IMR-90 (cell line): ENCODE measurements around the gene PRPF6. TPM values are rescaled to one million over a fixed set of nuclear protein-coding genes. Genes with fewer than 3 reads are reported as not detected.

Source experiments
- ATAC-seq: fragments of 200-7000 bp; cut with Tn5 transposase; 2 replicates; pipeline ENCODE4 v1.9.1; 2020; ENCODE audit warnings: low read depth, mild to moderate bottlenecking, moderate library complexity
- BruUV-seq: library from RNA; stranded (reverse); fragments of 400-500 nt; replicated peaks from 2 replicates; lab custom pipeline; 2021; lab: Mats Ljungman, UMichigan
- CTCF ChIA-PET: fragments of 300-600 bp; formaldehyde crosslinking; extraction: SDS; loops from one replicate; lab custom pipeline; 2021; ENCODE audit warnings: antibody characterized with exemption; lab: Yijun Ruan, JAX
- POLR2A ChIA-PET: fragments of 300-600 bp; sonication (Branson Sonifier 250); formaldehyde crosslinking; loops from one replicate; lab custom pipeline; 2022; ENCODE audit warnings: antibody characterized with exemption; ENCODE audit not compliant: unreplicated experiment; lab: Charles Lee
- DNase-seq: peaks from one replicate; pipeline ENCODE4 v3.0.0; 2013
- H2AFZ ChIP-seq: replicated peaks from 2 replicates; pipeline ENCODE3; 2013; ENCODE audit warnings: low read length, mild to moderate bottlenecking; ENCODE audit not compliant: poor library complexity
- H2AK5ac ChIP-seq: 2 replicates; pipeline ENCODE4 v1.6.1; 2013; ENCODE audit warnings: low read depth, low read length, inconsistent platforms
- H2AK9ac ChIP-seq: replicated peaks from 2 replicates; pipeline ENCODE3; 2013; ENCODE audit warnings: mild to moderate bottlenecking, low read depth, low read length, moderate library complexity; ENCODE audit not compliant: poor library complexity
- H2BK120ac ChIP-seq: 2 replicates; pipeline ENCODE4 v1.6.1; 2013; ENCODE audit warnings: low read depth, low read length, inconsistent platforms
- H2BK15ac ChIP-seq: 3 replicates; pipeline ENCODE4 v1.6.1; 2013; ENCODE audit warnings: low read depth, low read length, inconsistent platforms
- H2BK20ac ChIP-seq: 2 replicates; pipeline ENCODE4 v1.6.1; 2013; ENCODE audit warnings: low read depth, mild to moderate bottlenecking, inconsistent platforms, low read length, moderate library complexity
- H2BK5ac ChIP-seq: 2 replicates; pipeline ENCODE4 v1.6.1; 2013; ENCODE audit warnings: mild to moderate bottlenecking, low read depth, low read length, inconsistent platforms; ENCODE audit not compliant: poor library complexity, severe bottlenecking
- H3K14ac ChIP-seq: replicated peaks from 2 replicates; pipeline ENCODE4 v1.6.1; 2013; ENCODE audit warnings: low read depth, low read length, inconsistent platforms
- H3K18ac ChIP-seq: 2 replicates; pipeline ENCODE4 v1.6.1; 2013; ENCODE audit warnings: low read depth, low read length, control low read depth
- H3K23ac ChIP-seq: 2 replicates; pipeline ENCODE4 v1.6.1; 2013; ENCODE audit warnings: low read depth, low read length, inconsistent platforms
- H3K27ac ChIP-seq: 2 replicates; pipeline ENCODE4 v1.5.1; 2013; ENCODE audit warnings: mild to moderate bottlenecking, control low read depth, low read length; ENCODE audit not compliant: insufficient read depth
- H3K27me3 ChIP-seq: 2 replicates; pipeline ENCODE4 v1.6.1; 2013; ENCODE audit warnings: low read length; ENCODE audit not compliant: control insufficient read depth, insufficient read depth
- H3K36me3 ChIP-seq: 2 replicates; pipeline ENCODE4 v1.6.1; 2013; ENCODE audit warnings: low read length, mixed read lengths; ENCODE audit not compliant: control insufficient read depth, insufficient read depth
- H3K4ac ChIP-seq: 2 replicates; pipeline ENCODE4 v1.6.1; 2013; ENCODE audit warnings: low read depth, low read length, inconsistent platforms
- H3K4me1 ChIP-seq: 2 replicates; pipeline ENCODE4 v1.6.1; 2013; ENCODE audit warnings: low read length, mixed read lengths; ENCODE audit not compliant: control insufficient read depth, insufficient read depth
- H3K4me2 ChIP-seq: 2 replicates; pipeline ENCODE4 v1.6.1; 2013; ENCODE audit warnings: low read depth, mild to moderate bottlenecking, control low read depth, low read length, moderate library complexity
- H3K4me3 ChIP-seq: 2 replicates; pipeline ENCODE4 v1.5.1; 2013; ENCODE audit warnings: low read depth, mild to moderate bottlenecking, control low read depth, low read length, moderate library complexity; ENCODE audit not compliant: insufficient read depth
- H3K56ac ChIP-seq: 2 replicates; pipeline ENCODE4 v1.6.1; 2013; ENCODE audit warnings: low read length, inconsistent platforms; ENCODE audit not compliant: insufficient read depth; ENCODE audit errors: extremely low read depth
- H3K79me1 ChIP-seq, 2 experiments: 2 replicates each; pipeline ENCODE4 v1.6.1; 2013; ENCODE audit warnings: low read length in 2 of 2, inconsistent platforms in 1 of 2, low read depth in 1 of 2
- H3K9ac ChIP-seq: 2 replicates; pipeline ENCODE4 v1.6.1; 2013; ENCODE audit warnings: low read depth, low read length, control low read depth
- H3K9me1 ChIP-seq: 2 replicates; pipeline ENCODE4 v1.6.1; 2013; ENCODE audit warnings: low read length, inconsistent platforms; ENCODE audit not compliant: insufficient read depth
- H3K9me3 ChIP-seq: 2 replicates; pipeline ENCODE4 v1.6.1; 2013; ENCODE audit warnings: low read length; ENCODE audit not compliant: control insufficient read depth, insufficient read depth
- H4K20me1 ChIP-seq: 2 replicates; pipeline ENCODE4 v1.6.1; 2013; ENCODE audit warnings: low read length, inconsistent platforms; ENCODE audit not compliant: insufficient read depth
- H4K5ac ChIP-seq: 2 replicates; pipeline ENCODE4 v1.6.1; 2013; ENCODE audit warnings: mild to moderate bottlenecking, low read depth, low read length, control low read depth
- H4K8ac ChIP-seq, 2 experiments: 2 replicates each; pipeline ENCODE4 v1.6.1; 2013; ENCODE audit warnings: low read depth in 2 of 2, low read length in 2 of 2, control low read depth in 1 of 2, inconsistent platforms in 1 of 2
- H4K91ac ChIP-seq: 2 replicates; pipeline ENCODE4 v1.6.1; 2013; ENCODE audit warnings: low read depth, low read length, inconsistent platforms; ENCODE audit not compliant: insufficient read depth
- BHLHE40 ChIP-seq: fragments of 150-350 bp; IDR thresholded peaks from 2 replicates; pipeline ENCODE4 v1.6.1; 2016; ENCODE audit warnings: mild to moderate bottlenecking, low read depth, low read length
- CEBPB ChIP-seq: IDR thresholded peaks from 2 replicates; pipeline ENCODE4 v1.6.1; 2012; ENCODE audit warnings: low read depth, low read length, improper control_type of control experiment
- CHD1 ChIP-seq: IDR thresholded peaks from 2 replicates; pipeline ENCODE4 v1.6.1; 2012; ENCODE audit warnings: low read depth, low read length, improper control_type of control experiment
- FOS ChIP-seq: fragments of 150-350 bp; IDR thresholded peaks from 2 replicates; pipeline ENCODE4 v1.6.1; 2016; ENCODE audit warnings: low read depth, low read length
- MAFK ChIP-seq: IDR thresholded peaks from 2 replicates; pipeline ENCODE4 v1.6.1; 2012; ENCODE audit warnings: low read depth, low read length, improper control_type of control experiment
- MAZ ChIP-seq: IDR thresholded peaks from 2 replicates; pipeline ENCODE4 v1.6.1; 2012; ENCODE audit warnings: low read depth, mild to moderate bottlenecking, low read length, improper control_type of control experiment, moderate library complexity, borderline replicate concordance
- NFE2L2 ChIP-seq: fragments of 150-350 bp; IDR thresholded peaks from 2 replicates; pipeline ENCODE4 v1.6.1; 2016; ENCODE audit warnings: low read depth, mild to moderate bottlenecking, low read length
- POLR2A ChIP-seq: IDR thresholded peaks from 2 replicates; pipeline ENCODE4 v1.6.1; 2012; ENCODE audit warnings: mild to moderate bottlenecking, low read depth, low read length
- RAD21 ChIP-seq: IDR thresholded peaks from 2 replicates; pipeline ENCODE4 v1.6.1; 2012; ENCODE audit warnings: low read length, improper control_type of control experiment
- RCOR1 ChIP-seq: IDR thresholded peaks from 2 replicates; pipeline ENCODE4 v1.6.1; 2012; ENCODE audit warnings: mild to moderate bottlenecking, low read length, improper control_type of control experiment; ENCODE audit not compliant: insufficient replicate concordance
- RFX5 ChIP-seq: IDR thresholded peaks from 2 replicates; pipeline ENCODE4 v1.8.0; 2012; ENCODE audit warnings: low read depth, mild to moderate bottlenecking, low read length, moderate library complexity
- SMC3 ChIP-seq: fragments of 150-350 bp; IDR thresholded peaks from 2 replicates; pipeline ENCODE4 v1.6.1; 2016; ENCODE audit warnings: low read depth, mild to moderate bottlenecking, antibody characterized with exemption, low read length, moderate library complexity
- WGBS, 2 experiments: methylation state at CpG; one replicate each; pipeline versions ENCODE4 v1.1.5 to v1.1.7; 2013; ENCODE audit warnings: missing lambda C conversion rate in 2 of 2; ENCODE audit not compliant: insufficient read length in 1 of 2; ENCODE audit errors: extremely low coverage in 2 of 2; 5-methylcytosine and 5-hydroxymethylcytosine counted together
- dilution Hi-C: fragments of 300-500 bp; cut with HindIII; formaldehyde crosslinking; loops from one replicate; pipeline ENCODE4 v1.14.3; 2018; ENCODE audit warnings: low sequenced_read_pairs; ENCODE audit not compliant: unreplicated experiment
- in situ Hi-C: fragments of 300-500 bp; cut with MboI; formaldehyde crosslinking; loops from 3 replicates; pipeline ENCODE4 v1.14.3; 2019; ENCODE audit warnings: low sequenced_read_pairs, inconsistent platforms, mixed read lengths
- intact Hi-C: fragments of 100-400 bp; cut with micrococcal nuclease; formaldehyde crosslinking; loops from 2 replicates; pipeline ENCODE4 v1.10.0; 2022
- polyA plus RNA-seq, 3 experiments: library from polyadenylated mRNA; depleted of rRNA; stranded (reverse); fragments of >200 nt; gene quantifications; 2 replicates each; pipeline ENCODE4 v1.2.3, GENCODE V29; 2012; ENCODE audit warnings: low replicate concordance in 1 of 3
- total RNA-seq: library from RNA; depleted of rRNA; stranded (reverse); fragments of >200 nt; gene quantifications from 2 replicates; pipeline ENCODE4 v1.2.3, GENCODE V29; 2012
- TF ChIP-seq, protein P1 (sequence below): fragments of 150-350 bp; IDR thresholded peaks from 2 replicates; pipeline ENCODE4 v1.6.1; 2017; ENCODE audit warnings: mild to moderate bottlenecking, antibody characterized with exemption, low read length, low read depth
- TF ChIP-seq, protein P2 (sequence below): conservative IDR thresholded peaks from 2 replicates; pipeline ENCODE4 v1.5.1; 2012; ENCODE audit warnings: mild to moderate bottlenecking, low read depth, low read length, improper control_type of control experiment
- TF ChIP-seq, protein P3 (sequence below): fragments of 150-350 bp; IDR thresholded peaks from 2 replicates; pipeline ENCODE4 v1.6.1; 2016; ENCODE audit warnings: low read depth, mild to moderate bottlenecking, low read length, moderate library complexity, borderline replicate concordance

Gene PRPF6
- total and polyA plus RNA-seq, 2 of the 4 experiments (the other 2 are of a cell fraction) = 43.5 to 71.3 TPM

DNA sequence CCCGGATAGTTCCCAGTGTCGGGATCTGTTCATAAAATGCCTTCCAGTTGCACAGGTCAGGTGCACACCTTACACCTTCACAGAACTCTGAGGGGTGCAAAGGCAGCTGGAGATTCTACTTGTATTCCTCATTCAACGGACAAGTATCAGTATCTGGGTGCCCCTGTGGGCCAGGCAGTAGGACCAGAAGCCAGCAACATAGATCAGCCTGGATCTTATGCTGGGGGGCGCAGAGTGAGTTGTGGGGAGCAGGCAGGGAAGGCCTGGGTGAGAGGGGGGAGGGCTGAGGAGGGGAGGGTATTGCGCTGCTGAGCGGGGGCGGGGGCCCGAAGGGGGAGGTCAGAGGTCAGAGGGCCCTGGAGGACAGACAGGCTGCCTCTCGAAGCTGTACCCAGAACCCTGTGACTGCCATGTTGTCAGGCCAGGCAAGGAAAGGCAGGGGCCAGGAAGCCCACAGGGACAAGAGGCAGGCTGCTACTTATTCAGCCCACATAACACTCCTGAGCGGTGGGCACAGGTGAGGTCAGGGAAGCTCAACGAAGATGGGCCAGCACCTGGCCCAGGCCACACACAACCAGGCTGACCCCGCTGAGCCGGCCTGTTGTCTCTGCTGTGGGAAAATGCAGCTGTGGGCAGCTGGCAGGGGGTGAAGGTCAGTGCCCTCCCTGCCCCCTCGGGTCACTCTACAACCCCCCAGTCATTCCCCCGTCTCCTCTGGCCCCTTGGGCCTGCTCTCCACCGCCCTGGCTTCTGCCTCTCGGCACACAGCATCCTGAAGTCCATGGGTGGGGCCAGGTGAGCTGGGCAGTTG, 100.1 kb downstream of the PRPF6 start:
- no peaks in the 10 kb centered on the region for H3K9me1 ChIP-seq
- 82% methylated on average over 5 of the region's 17 CpGs; no CpG with 5 or more reads in 1 of the 2 experiments for WGBS, 2 experiments
- TF ChIP-seq RFX5 (no peak), SMC3 (no peak), MAZ (no peak), BHLHE40 (no peak), FOS (no peak), RCOR1 (no peak), CHD1 (no peak), RAD21 (no peak), MAFK (no peak), POLR2A (no peak), NFE2L2 (no peak), CEBPB (no peak)
- TF ChIP-seq, protein P1, sequence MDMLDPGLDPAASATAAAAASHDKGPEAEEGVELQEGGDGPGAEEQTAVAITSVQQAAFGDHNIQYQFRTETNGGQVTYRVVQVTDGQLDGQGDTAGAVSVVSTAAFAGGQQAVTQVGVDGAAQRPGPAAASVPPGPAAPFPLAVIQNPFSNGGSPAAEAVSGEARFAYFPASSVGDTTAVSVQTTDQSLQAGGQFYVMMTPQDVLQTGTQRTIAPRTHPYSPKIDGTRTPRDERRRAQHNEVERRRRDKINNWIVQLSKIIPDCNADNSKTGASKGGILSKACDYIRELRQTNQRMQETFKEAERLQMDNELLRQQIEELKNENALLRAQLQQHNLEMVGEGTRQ = no peak
- TF ChIP-seq, protein P2, sequence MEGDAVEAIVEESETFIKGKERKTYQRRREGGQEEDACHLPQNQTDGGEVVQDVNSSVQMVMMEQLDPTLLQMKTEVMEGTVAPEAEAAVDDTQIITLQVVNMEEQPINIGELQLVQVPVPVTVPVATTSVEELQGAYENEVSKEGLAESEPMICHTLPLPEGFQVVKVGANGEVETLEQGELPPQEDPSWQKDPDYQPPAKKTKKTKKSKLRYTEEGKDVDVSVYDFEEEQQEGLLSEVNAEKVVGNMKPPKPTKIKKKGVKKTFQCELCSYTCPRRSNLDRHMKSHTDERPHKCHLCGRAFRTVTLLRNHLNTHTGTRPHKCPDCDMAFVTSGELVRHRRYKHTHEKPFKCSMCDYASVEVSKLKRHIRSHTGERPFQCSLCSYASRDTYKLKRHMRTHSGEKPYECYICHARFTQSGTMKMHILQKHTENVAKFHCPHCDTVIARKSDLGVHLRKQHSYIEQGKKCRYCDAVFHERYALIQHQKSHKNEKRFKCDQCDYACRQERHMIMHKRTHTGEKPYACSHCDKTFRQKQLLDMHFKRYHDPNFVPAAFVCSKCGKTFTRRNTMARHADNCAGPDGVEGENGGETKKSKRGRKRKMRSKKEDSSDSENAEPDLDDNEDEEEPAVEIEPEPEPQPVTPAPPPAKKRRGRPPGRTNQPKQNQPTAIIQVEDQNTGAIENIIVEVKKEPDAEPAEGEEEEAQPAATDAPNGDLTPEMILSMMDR = no peak
- TF ChIP-seq, protein P3, sequence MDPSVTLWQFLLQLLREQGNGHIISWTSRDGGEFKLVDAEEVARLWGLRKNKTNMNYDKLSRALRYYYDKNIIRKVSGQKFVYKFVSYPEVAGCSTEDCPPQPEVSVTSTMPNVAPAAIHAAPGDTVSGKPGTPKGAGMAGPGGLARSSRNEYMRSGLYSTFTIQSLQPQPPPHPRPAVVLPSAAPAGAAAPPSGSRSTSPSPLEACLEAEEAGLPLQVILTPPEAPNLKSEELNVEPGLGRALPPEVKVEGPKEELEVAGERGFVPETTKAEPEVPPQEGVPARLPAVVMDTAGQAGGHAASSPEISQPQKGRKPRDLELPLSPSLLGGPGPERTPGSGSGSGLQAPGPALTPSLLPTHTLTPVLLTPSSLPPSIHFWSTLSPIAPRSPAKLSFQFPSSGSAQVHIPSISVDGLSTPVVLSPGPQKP = no peak

More for the DNA sequence above, 100.1 kb downstream of the PRPF6 start:
- H3K79me1 ChIP-seq = peaks cover 6 to 8% of the 10 kb centered on the region in 2 experiments; a peak in 3 of 4 replicates
- H2BK120ac ChIP-seq = no peak overlapping the region
- no peak overlapping the region for H3K9ac ChIP-seq
- no peak overlapping the region for H4K5ac ChIP-seq
- peaks cover 1% of the 10 kb centered on the region; the same call in 1 of the 2 replicates for H3K9me3 ChIP-seq
- peaks cover 3% of the 10 kb centered on the region; the same call in 1 of the 2 replicates for H3K36me3 ChIP-seq
- POLR2A ChIA-PET = no interaction called here
- H2BK15ac ChIP-seq = no peak overlapping the region
- peaks cover 17% of the 10 kb centered on the region for H3K4me1 ChIP-seq
- no peak overlapping the region; the same call in 1 of the 2 replicates for H3K4me2 ChIP-seq
- H4K91ac ChIP-seq = no peak overlapping the region
- no peak overlapping the region for H3K4ac ChIP-seq
- no peak overlapping the region for H3K23ac ChIP-seq
- in situ Hi-C loops = no loop called here
- no TSS peak for BruUV-seq
- no peak overlapping the region for H2AK5ac ChIP-seq
- no peak overlapping the region for H4K8ac ChIP-seq
- H3K27ac ChIP-seq = no peak overlapping the region
- no peak for ATAC-seq
- no peak overlapping the region for H2BK5ac ChIP-seq
- no peak overlapping the region; the same call in 1 of the 2 replicates for H3K14ac ChIP-seq
- CTCF ChIA-PET = interaction anchor here (0.6 kb wide), 1 partner anchor 22 kb away, joined by 3 read pairs; no protein-coding TSS in a partner anchor
- intact Hi-C loops = no loop called here
- no peak overlapping the region for H3K18ac ChIP-seq
- DNase-seq = no peak
- no peak overlapping the region for H3K4me3 ChIP-seq
- no peak overlapping the region for H3K56ac ChIP-seq
- H4K20me1 ChIP-seq = peaks cover 15% of the 10 kb centered on the region
- H3K27me3 ChIP-seq = peaks cover 34% of the 10 kb centered on the region
- H2BK20ac ChIP-seq = no peak overlapping the region
- peak overlapping the region; percentile 83 for H2AFZ ChIP-seq
- dilution Hi-C loops = no loop called here
- H2AK9ac ChIP-seq = no peak overlapping the region
